HG02642 (cell line): ENCODE data around the gene SAP130.

Experiments used
- ATAC-seq: cut with Tn5 transposase; IDR thresholded peaks from one replicate; pipeline ENCODE4 v1.9.1; 2021; ENCODE audit warnings: mild to moderate bottlenecking; ENCODE audit not compliant: unreplicated experiment, poor library complexity

The SAP130 gene

GRCh38 chr2:127901339-127902056, 126.4 kb downstream of the SAP130 start:
- ATAC-seq = no peak

GRCh38 chr2:127897531-127898211, 130.2 kb downstream of the SAP130 start:
- ATAC-seq = no peak

- no peak for ATAC-seq
Observed at GRCh38 chr2:127893494-127893893, 134.4 kb downstream of the SAP130 start.

- ATAC-seq = no peak
Observed at GRCh38 chr2:127893033-127893432, 134.8 kb downstream of the SAP130 start.

- no peak for ATAC-seq
Observed at GRCh38 chr2:127891811-127892210, 136.0 kb downstream of the SAP130 start.
